Measurements from ENCODE around the gene PFKL. TPM values are rescaled to one million over a fixed set of nuclear protein-coding genes. Genes with fewer than 3 reads are reported as not detected.

PFKL gene
- total and polyA plus RNA-seq, 9 donors, result 51.6 to 84.4 (median 65.3) TPM

GRCh38 chr21:44372616-44373015 lies 72.8 kb downstream of the PFKL start:
- no peak for DNase-seq
- H3K9me3 ChIP-seq (replicated peaks; ENCODE audit: control insufficient read depth, low read depth, low read length), result no peaks in the 10 kb centered on the region
- H3K4me3 ChIP-seq (ENCODE audit: low read length), result no peak overlapping the region
- H3K36me3 ChIP-seq (ENCODE audit: control insufficient read depth, insufficient read depth, low read length), result no peaks in the 10 kb centered on the region
- peaks cover 5% of the 10 kb centered on the region for H3K4me1 ChIP-seq (ENCODE audit: control insufficient read depth, insufficient read depth, low read length)
- H3K27me3 ChIP-seq (ENCODE audit: control insufficient read depth, insufficient read depth, low read length), result peaks cover 26% of the 10 kb centered on the region
- H3K27ac ChIP-seq (ENCODE audit: low read length), result no peak overlapping the region
- WGBS (ENCODE audit: insufficient coverage), result 40% methylated on average over 1 of the region's 8 CpGs

GRCh38 chr21:44374601-44375280 lies 74.9 kb downstream of the PFKL start:
- no peaks in the 10 kb centered on the region for H3K36me3 ChIP-seq (ENCODE audit: control insufficient read depth, insufficient read depth, low read length)
- 89% methylated on average over 19 of the region's 24 CpGs for WGBS (ENCODE audit: insufficient coverage)
- H3K4me3 ChIP-seq (ENCODE audit: low read length), result no peak overlapping the region
- no peaks in the 10 kb centered on the region for H3K9me3 ChIP-seq (replicated peaks; ENCODE audit: control insufficient read depth, low read depth, low read length)
- peaks cover 5% of the 10 kb centered on the region for H3K4me1 ChIP-seq (ENCODE audit: control insufficient read depth, insufficient read depth, low read length)
- H3K27me3 ChIP-seq (ENCODE audit: control insufficient read depth, insufficient read depth, low read length), result peaks cover 18% of the 10 kb centered on the region
- DNase-seq, result no peak
- H3K27ac ChIP-seq (ENCODE audit: low read length), result no peak overlapping the region

- Histone ChIP-seq H3K36me3 (ENCODE audit: control insufficient read depth, insufficient read depth, low read length) (no peaks in the 10 kb centered on the region), H3K4me1 (ENCODE audit: control insufficient read depth, insufficient read depth, low read length) (peaks cover 4% of the 10 kb centered on the region), H3K27me3 (ENCODE audit: control insufficient read depth, insufficient read depth, low read length) (peaks cover 14% of the 10 kb centered on the region), H3K27ac (ENCODE audit: low read length) (no peak overlapping the region), H3K4me3 (ENCODE audit: low read length) (no peak overlapping the region), H3K9me3 (replicated peaks; ENCODE audit: control insufficient read depth, low read depth, low read length) (no peaks in the 10 kb centered on the region)
- WGBS (ENCODE audit: insufficient coverage), result 73% methylated on average over 10 of the region's 10 CpGs
- peak; percentile 39 for DNase-seq
Observed at GRCh38 chr21:44375281-44375651, 75.4 kb downstream of the PFKL start.

- no peak for DNase-seq
- Histone ChIP-seq H3K9me3 (replicated peaks; ENCODE audit: control insufficient read depth, low read depth, low read length) (no peaks in the 10 kb centered on the region), H3K4me3 (ENCODE audit: low read length) (no peak overlapping the region), H3K36me3 (ENCODE audit: control insufficient read depth, insufficient read depth, low read length) (no peaks in the 10 kb centered on the region), H3K4me1 (ENCODE audit: control insufficient read depth, insufficient read depth, low read length) (peaks cover 4% of the 10 kb centered on the region), H3K27me3 (ENCODE audit: control insufficient read depth, insufficient read depth, low read length) (peaks cover 12% of the 10 kb centered on the region), H3K27ac (ENCODE audit: low read length) (no peak overlapping the region)
- 83% methylated on average over 12 of the region's 19 CpGs for WGBS (ENCODE audit: insufficient coverage)
Observed at GRCh38 chr21:44375761-44376241, 75.9 kb downstream of the PFKL start.

- WGBS (ENCODE audit: insufficient coverage), result 95% methylated on average over 9 of the region's 9 CpGs
- peaks cover 9% of the 10 kb centered on the region for H3K27me3 ChIP-seq (ENCODE audit: control insufficient read depth, insufficient read depth, low read length)
Observed at GRCh38 chr21:44376606-44377005, 76.8 kb downstream of the PFKL start.

More at GRCh38 chr21:44376606-44377005, 76.8 kb downstream of the PFKL start:
- Histone ChIP-seq H3K36me3 (ENCODE audit: control insufficient read depth, insufficient read depth, low read length) (no peaks in the 10 kb centered on the region), H3K4me1 (ENCODE audit: control insufficient read depth, insufficient read depth, low read length) (peaks cover 4% of the 10 kb centered on the region), H3K27ac (ENCODE audit: low read length) (no peak overlapping the region), H3K4me3 (ENCODE audit: low read length) (no peak overlapping the region), H3K9me3 (replicated peaks; ENCODE audit: control insufficient read depth, low read depth, low read length) (no peaks in the 10 kb centered on the region)
- no peak for DNase-seq

Other genes starting within 250 kb of the PFKL start
- gene PWP2, start 192.7 kb upstream of the PFKL start, total RNA-seq, result 2.4 TPM
- 10 to 100 TPM in 2 of 8 donors, 1 to 10 TPM in 5, not detected in 1; 1.1 to 13.3 (median 7.6) TPM for gene PWP2, start 192.7 kb upstream of the PFKL start, polyA plus RNA-seq (ENCODE audit: insufficient read depth in 1 of 8, insufficient read length in 8 of 8, low replicate concordance in 1 of 8)
- 10.4 TPM for gene GATD3, start 166.4 kb upstream of the PFKL start, total RNA-seq
- gene GATD3, start 166.4 kb upstream of the PFKL start, polyA plus RNA-seq (ENCODE audit: insufficient read depth in 1 of 8, insufficient read length in 8 of 8, low replicate concordance in 1 of 8), result 10 to 100 TPM; 19.7 to 77.1 (median 34.2) TPM
- gene ICOSLG, start 59.1 kb upstream of the PFKL start, total RNA-seq, result 1.9 TPM
- 10 to 100 TPM in 2 of 8 donors, 1 to 10 TPM in 6; 4.9 to 10.8 (median 8.4) TPM for gene ICOSLG, start 59.1 kb upstream of the PFKL start, polyA plus RNA-seq (ENCODE audit: insufficient read depth in 1 of 8, insufficient read length in 8 of 8, low replicate concordance in 1 of 8)
- gene DNMT3L, start 38.2 kb upstream of the PFKL start, total RNA-seq, result not detected
- gene DNMT3L, start 38.2 kb upstream of the PFKL start, polyA plus RNA-seq (ENCODE audit: insufficient read depth in 1 of 8, insufficient read length in 8 of 8, low replicate concordance in 1 of 8), result not detected
- gene AIRE, start 14.2 kb upstream of the PFKL start, total RNA-seq, result 0.04 TPM
- gene AIRE, start 14.2 kb upstream of the PFKL start, polyA plus RNA-seq (ENCODE audit: insufficient read depth in 1 of 8, insufficient read length in 8 of 8, low replicate concordance in 1 of 8), result under 1 TPM in 7 of 8 donors, not detected in 1; 0.04 to 0.72 (median 0.12) TPM
- gene CFAP410, start 39.3 kb downstream of the PFKL start, total RNA-seq, result 15.9 TPM
- gene CFAP410, start 39.3 kb downstream of the PFKL start, polyA plus RNA-seq (ENCODE audit: insufficient read depth in 1 of 8, insufficient read length in 8 of 8, low replicate concordance in 1 of 8), result 10 to 100 TPM; 17.5 to 23.9 (median 20.2) TPM
- 0.89 TPM for gene TRPM2, start 53.6 kb downstream of the PFKL start, total RNA-seq
- gene TRPM2, start 53.6 kb downstream of the PFKL start, polyA plus RNA-seq (ENCODE audit: insufficient read depth in 1 of 8, insufficient read length in 8 of 8, low replicate concordance in 1 of 8), result 1 to 10 TPM; 1.3 to 1.9 (median 1.5) TPM
- gene LRRC3, start 155.5 kb downstream of the PFKL start, total RNA-seq, result 0.98 TPM
- 1 to 10 TPM; 2.2 to 4.2 (median 2.5) TPM for gene LRRC3, start 155.5 kb downstream of the PFKL start, polyA plus RNA-seq (ENCODE audit: insufficient read depth in 1 of 8, insufficient read length in 8 of 8, low replicate concordance in 1 of 8)
- not detected for gene KRTAP10-1, start 240.1 kb downstream of the PFKL start, total RNA-seq
- not detected for gene KRTAP10-1, start 240.1 kb downstream of the PFKL start, polyA plus RNA-seq (ENCODE audit: insufficient read depth in 1 of 8, insufficient read length in 8 of 8, low replicate concordance in 1 of 8)

Data from muscle of leg (tissue), 11 donors.